ENCODE measurements around the gene ARHGAP10.
"Not testable (repeated sequence)": the region's sequence is repeated elsewhere in the genome, so short reads cannot be mapped to it uniquely, and the experiment has no call there.

The ARHGAP10 gene

GRCh38 chr4:147847751-147848590, 116.1 kb downstream of the ARHGAP10 start:
- DNase-seq (ENCODE audit: low spot score) = no peak

DNA sequence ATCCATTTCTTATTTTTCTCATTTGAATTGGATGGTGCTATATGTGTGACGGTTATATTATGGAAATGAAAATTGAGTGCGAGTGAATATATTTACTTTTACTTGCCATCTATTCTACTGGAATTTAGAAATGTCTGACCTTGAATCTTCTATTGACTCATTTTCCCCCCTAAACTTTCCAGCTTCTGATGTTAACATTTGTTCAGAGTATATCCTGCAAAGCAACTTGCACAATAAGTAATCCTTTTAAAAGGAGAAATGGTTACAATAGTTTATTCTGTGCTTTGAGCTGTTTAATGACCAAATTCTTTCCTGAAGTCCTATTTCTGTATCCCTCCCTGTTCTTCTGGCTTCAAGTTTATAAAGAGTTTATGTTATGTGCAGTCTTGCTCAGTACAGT, 116.7 kb downstream of the ARHGAP10 start:
- no peak for DNase-seq (ENCODE audit: low spot score)

DNA sequence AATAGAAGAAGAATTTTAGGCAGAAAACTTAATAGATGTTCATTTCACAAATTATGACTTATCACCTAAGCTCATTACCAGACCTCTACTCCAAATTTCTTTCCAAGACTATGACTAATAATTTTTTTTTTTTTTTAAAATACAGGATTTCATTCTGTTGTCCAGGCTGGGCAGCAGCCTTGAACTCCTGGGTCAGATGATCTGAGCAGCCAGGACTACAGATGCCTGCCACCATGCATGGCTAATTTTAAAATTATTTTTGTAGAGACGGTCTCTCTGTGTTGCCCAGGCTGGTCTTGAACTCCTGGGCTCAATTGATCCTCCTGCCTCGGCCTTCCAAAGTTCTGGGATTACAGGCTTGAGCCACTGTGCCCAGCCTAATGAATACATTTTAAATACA, 119.2 kb downstream of the ARHGAP10 start:
- DNase-seq (ENCODE audit: low spot score) = no peak

DNA sequence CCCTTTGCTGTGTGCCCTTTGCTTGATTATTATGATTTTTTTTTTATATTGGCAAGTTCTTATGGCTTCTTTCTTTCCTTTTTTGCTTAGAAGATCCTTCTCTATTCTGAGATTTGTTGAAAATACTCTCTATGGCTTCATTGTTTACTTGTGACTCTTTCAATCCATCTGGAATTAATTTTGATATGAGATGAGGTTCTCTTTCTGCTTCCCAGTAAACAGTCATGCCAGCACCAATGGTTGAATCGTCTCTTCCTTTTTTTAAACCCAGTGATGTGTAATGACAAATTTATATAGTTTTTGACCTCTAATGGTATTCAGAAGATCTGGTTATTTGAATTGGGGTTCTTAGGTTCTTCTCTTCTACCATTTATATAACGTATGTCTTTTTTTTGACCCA, 121.8 kb downstream of the ARHGAP10 start:
- no peak for DNase-seq (ENCODE audit: low spot score)

- no peak for DNase-seq (ENCODE audit: low spot score)
These were observed 122.3 kb downstream of the ARHGAP10 start for GRCh38 chr4:147854154-147854553.

GRCh38 chr4:147855571-147856009, 123.7 kb downstream of the ARHGAP10 start:
- DNase-seq (ENCODE audit: low spot score) = no peak

DNA sequence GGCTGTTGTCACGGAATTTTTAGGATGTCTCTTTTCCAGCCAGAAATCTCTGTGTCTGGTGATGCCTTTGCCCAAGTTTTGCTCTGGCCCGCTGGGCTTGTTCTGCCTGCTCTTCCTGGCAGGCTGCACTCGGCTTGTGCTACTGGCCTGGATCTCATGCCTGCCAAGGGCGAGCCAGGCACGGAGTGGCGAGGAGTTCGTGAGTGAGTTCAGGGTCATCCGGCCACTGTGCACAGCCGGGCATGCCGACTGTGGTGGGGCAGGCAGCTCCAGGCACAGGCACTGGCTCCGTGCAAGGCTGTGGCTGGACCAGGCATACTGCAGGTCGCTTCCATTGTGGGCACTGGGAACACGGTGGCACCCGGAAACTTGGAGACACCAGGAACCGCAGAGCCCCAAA, 129.1 kb downstream of the ARHGAP10 start:
- no peak for DNase-seq (ENCODE audit: low spot score)

DNA sequence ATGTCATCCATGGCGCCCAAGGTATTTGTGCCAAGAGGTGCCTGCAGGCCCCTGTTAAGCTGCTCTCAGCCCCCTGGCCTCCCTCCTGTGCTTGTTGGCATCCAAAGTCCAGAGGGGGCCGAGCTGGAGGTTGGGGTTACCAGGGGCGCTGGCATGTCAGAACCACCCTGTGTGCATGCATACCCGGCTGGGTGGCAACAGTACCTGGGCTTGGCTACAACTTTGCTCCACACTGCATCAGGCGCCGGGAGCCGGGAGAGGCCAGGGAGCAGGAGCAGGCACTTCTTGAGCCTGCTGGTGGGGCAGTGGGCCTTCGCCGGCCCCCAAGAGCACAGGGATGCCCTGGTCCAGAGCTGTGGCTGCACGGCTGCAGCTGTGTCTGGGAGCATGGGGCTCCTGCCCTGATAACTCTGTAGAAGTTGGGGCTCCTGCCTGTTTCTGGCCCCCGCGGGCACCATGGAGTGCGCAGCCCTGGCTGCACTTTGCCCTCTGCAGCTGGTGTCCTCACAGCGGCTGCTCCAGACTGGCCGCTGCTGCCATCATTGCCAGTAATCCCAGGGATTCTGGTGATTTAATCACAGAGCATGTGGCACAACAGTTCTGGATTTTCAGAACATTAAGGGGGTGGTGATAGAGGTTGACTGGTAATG, 130.3 kb downstream of the ARHGAP10 start:
- no peak for DNase-seq (ENCODE audit: low spot score)

GRCh38 chr4:147863111-147863747, 131.3 kb downstream of the ARHGAP10 start:
- no peak for DNase-seq (ENCODE audit: low spot score)

DNA sequence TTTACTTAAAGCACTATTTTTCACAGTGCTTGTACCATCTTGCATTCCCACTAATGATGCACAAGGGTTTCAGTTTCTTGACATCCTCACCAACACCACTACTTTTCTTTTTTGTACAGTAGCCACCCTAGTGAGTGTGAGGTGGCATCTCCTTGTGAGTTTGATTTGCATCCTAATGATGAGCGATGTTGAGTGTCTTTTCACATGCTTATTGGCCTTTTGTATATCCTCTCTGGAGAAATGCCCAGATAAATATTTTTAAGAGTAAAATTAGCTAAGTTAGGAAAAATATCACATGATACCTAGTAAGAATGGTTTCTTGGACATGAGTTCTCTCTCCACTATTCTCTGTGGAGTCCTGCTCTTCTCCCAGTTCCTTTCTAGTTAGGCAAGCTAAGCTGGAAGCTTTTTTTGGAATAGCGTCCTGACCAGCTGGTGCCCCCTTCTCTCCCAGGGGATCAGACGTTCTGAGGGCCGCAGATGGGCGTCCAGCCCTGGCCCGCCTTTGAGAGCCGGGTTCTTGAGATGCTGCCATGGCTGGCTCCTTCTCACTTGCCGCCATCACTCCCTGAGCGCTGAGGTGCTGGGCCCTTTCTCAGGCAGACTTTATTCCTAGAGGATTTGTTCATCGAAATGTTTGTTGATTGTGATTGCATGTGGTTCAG, 132.1 kb downstream of the ARHGAP10 start:
- DNase-seq (ENCODE audit: low spot score) = no peak

DNA sequence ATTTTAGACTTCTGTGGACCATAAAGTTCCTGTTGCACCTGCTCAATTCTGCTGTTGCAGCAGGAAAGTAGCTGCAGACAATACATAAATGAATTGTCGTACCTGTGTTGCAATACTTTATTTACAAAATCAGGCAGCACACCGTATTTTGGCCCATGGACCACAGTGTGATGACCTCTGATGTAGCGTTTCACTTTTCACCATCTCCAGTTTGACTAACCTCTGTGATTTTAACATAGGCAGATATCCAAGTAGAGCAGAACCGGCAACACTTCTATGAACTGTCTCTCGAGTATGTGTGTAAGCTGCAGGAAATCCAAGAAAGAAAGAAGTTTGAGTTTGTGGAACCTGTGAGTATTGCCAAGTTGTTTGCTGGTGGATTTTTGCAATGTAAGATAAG, 132.7 kb downstream of the ARHGAP10 start:
- DNase-seq (ENCODE audit: low spot score) = no peak

GRCh38 chr4:147865926-147866325, 134.0 kb downstream of the ARHGAP10 start:
- DNase-seq (ENCODE audit: low spot score) = no peak

DNA sequence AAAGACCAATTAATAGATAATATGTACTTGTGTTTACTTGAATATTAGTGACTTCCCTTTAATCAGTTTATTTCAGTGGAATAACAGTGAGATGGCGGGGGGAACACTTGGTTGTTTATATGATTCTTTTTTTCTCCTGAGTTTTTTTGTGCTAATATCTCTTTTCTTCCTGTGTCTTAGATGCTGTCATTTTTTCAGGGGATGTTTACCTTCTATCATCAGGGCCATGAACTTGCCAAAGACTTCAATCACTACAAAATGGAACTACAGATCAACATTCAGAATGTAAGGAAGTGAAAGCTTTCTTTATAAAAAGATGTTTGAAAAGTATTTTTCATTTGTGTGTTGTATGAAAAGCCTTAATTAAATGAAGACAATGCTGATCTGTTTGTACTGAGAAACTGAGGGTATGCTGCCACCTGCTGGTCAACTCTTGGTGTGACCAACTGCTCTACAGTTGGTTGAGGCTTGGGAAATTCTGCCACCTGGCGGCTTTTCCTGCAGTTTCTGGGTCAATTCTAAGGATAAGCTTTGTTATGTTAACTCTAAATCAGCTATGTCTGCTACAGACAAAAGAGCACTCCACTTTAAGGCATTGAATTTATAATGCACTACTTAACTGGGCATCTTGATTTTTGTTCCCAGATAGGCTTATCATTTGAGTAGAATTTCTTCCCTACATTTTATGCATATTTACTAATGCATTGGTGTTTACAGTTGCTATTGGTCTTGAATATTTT, 134.8 kb downstream of the ARHGAP10 start:
- peak; percentile 85 for DNase-seq (ENCODE audit: low spot score)

DNA sequence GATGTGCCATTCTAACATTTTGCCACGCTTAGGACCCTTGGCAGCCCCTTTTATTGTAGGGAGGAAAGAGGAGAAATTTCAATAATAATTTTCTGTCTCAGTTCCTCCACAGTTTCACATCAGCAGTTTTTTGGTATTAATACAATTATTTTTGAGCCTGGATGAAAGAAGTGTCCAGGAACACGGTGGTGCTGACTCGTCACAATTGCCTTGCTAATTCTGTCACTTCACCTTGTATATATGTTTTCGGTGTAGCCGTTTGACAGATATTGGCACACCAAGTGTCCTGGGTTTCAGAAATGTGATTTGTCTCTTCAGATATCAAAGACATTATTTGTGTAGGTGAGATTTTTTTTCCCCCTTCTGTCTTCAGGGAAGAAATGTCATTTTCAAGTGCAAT, 142.2 kb downstream of the ARHGAP10 start:
- no peak for DNase-seq (ENCODE audit: low spot score)

- DNase-seq (ENCODE audit: low spot score) = no peak
These were observed 145.5 kb downstream of the ARHGAP10 start for GRCh38 chr4:147877308-147877771.

DNA sequence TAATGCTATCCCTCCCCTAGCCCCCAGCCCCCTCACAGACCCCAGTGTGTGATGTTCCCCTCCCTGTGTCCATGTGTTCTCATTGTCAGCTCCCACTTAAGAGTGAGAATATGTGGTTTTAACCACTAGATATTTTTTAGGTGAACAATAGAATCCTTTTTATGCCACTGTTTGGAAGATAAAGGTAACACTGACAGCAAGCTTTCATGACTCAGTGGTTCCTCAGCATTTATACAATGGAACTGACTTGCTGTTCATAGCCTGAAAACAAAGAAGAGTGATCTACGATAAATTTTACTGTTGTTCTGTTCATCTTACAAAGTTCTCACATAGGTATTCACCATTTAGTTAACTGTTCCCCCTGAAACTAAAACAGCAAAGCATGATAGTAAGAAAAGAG, 147.8 kb downstream of the ARHGAP10 start:
- DNase-seq (ENCODE audit: low spot score) = no peak

DNA sequence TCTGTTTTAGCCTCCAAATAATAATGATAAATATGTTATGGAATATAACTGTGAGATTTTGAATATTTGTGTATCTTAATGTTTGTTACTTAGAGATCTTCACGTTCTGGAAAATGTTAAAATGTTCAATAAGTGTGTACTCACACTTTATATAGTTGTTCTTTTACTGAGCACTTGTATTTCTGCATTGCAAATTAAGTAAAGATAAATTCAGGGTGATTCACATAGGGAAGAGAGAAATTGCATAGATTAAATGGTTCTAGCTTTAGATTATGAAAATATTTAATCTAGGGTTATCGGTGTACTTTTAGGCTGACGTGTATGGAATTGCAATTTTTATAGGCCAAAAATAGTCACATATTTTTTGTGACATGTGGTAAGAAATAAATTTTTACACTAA, 148.6 kb downstream of the ARHGAP10 start:
- no peak for DNase-seq (ENCODE audit: low spot score)

- no peak for DNase-seq (ENCODE audit: low spot score)
These were observed 152.6 kb downstream of the ARHGAP10 start for GRCh38 chr4:147884536-147884935.

GRCh38 chr4:147885216-147885615, 153.3 kb downstream of the ARHGAP10 start:
- DNase-seq (ENCODE audit: low spot score) = not testable (repeated sequence)

DNA sequence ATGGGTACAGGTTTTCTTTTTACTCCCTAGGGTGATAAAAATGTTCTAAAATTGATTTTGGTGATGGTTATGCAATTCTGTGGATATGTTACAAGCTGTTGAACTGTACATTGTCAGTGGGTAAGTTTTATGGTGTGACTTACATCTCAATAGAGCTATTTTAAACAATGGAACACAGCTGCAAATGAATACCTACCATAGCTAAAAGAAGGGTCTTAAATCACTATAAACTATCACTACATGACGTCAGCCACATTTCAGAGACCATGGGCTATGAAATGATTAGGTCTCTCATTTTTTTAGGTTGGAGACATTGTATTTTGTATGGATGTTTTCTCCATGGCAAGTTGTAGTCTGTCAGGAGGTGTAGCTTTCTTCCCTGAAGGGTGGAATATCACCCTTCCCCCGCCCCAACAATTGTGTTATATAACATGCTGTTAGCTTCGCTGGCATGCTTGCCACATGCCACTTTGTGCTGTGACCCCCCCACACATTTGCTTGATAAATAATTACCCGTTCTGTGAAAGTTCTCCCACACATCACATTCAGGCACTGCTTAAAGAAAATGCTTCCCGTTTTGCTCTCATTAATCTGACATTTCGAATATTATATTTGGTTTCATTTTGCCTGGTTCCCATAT, 159.7 kb downstream of the ARHGAP10 start:
- no peak for DNase-seq (ENCODE audit: low spot score)

DNA sequence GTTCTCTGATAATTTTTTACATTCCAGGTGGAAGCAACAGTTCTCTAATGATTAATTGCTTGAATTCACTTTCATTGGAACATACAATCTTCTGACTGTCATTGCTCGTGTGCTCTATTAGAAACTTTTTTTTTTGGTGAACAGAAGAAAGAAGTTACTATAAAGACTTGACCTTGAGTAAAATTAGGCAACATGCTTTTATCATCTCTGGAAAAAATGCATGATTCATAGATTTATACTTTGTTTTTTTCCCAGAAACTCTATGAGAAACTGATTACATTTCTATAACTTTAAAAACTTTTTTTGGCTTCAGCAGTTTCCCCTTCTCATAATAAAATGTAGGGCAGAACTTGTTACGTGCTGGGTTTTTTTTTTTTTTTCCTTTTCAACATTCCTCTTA, 167.6 kb downstream of the ARHGAP10 start:
- DNase-seq (ENCODE audit: low spot score) = no peak

Data from hematopoietic multipotent progenitor cell treated with erythropoietin and hydrocortisone succinate and interleukin-3 and kit ligand, for 17 days (in vitro differentiated cells).